ENCODE data around the gene BBC3. TPM values are rescaled to one million over a fixed set of nuclear protein-coding genes. Genes with fewer than 3 reads are reported as not detected.

Gene BBC3
- total RNA-seq, 1 donor from 2014 or later, result 18.6 TPM

DNA sequence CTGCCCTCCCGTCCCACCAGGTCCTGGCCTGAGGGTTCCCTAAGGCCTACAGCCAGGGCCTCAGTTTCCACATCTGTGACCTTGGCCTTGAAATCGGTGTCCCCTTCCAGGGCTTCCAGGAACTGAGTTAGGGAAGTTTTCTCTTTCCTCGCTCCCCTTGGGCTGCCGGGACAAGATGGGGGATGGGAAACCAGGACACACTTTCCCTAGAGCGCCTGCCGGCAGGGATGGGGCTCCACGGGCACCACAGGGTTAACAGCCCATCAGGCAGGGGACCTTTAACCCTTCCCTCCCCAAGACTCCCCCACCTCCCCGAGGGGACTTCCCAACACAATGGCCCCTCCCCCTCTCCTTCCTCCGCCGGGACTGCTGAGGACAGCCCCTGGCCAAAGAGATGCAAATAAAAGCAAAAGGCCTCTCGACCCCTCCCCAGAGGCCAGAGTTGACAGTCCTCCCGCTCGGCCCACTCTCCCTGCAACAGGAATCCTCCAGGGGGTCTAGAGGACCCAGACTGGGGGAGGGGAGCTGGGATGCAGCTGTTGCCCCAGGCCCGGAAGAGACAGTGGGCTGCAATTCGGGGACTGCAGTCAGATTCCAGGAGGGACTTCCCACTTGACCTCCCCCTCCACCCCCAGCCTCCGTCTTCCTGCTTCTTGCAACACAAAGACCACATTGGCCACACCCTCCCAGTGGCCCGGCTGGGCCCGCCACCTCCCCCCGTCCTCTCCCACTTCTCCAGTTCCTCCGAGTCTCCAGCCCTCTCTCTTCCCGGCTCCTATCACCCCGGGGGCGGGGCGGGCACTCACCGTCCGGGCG, 3.4 kb downstream of the BBC3 start:
- H3K27me3 Mint-ChIP-seq (ENCODE audit: unreplicated experiment), result peaks cover 17% of the 10 kb centered on the region
- DNase-seq (ENCODE audit: low spot score), result peak; percentile 86
- H3K4me1 Mint-ChIP-seq (ENCODE audit: unreplicated experiment), result peaks cover 15% of the 10 kb centered on the region
- no peaks in the 10 kb centered on the region for H3K9me3 Mint-ChIP-seq (ENCODE audit: unreplicated experiment)
- peak overlapping the region; percentile 87 for H3K4me3 Mint-ChIP-seq (ENCODE audit: unreplicated experiment)
- H3K36me3 Mint-ChIP-seq (ENCODE audit: low read depth, unreplicated experiment), result peaks cover 8% of the 10 kb centered on the region
- H3K27ac Mint-ChIP-seq (ENCODE audit: unreplicated experiment), result peak overlapping the region; percentile 77
- TF ChIP-seq, protein P1, sequence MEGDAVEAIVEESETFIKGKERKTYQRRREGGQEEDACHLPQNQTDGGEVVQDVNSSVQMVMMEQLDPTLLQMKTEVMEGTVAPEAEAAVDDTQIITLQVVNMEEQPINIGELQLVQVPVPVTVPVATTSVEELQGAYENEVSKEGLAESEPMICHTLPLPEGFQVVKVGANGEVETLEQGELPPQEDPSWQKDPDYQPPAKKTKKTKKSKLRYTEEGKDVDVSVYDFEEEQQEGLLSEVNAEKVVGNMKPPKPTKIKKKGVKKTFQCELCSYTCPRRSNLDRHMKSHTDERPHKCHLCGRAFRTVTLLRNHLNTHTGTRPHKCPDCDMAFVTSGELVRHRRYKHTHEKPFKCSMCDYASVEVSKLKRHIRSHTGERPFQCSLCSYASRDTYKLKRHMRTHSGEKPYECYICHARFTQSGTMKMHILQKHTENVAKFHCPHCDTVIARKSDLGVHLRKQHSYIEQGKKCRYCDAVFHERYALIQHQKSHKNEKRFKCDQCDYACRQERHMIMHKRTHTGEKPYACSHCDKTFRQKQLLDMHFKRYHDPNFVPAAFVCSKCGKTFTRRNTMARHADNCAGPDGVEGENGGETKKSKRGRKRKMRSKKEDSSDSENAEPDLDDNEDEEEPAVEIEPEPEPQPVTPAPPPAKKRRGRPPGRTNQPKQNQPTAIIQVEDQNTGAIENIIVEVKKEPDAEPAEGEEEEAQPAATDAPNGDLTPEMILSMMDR (IDR thresholded peaks at IDR 0.05; ENCODE audit: unreplicated experiment), result no peak

DNA sequence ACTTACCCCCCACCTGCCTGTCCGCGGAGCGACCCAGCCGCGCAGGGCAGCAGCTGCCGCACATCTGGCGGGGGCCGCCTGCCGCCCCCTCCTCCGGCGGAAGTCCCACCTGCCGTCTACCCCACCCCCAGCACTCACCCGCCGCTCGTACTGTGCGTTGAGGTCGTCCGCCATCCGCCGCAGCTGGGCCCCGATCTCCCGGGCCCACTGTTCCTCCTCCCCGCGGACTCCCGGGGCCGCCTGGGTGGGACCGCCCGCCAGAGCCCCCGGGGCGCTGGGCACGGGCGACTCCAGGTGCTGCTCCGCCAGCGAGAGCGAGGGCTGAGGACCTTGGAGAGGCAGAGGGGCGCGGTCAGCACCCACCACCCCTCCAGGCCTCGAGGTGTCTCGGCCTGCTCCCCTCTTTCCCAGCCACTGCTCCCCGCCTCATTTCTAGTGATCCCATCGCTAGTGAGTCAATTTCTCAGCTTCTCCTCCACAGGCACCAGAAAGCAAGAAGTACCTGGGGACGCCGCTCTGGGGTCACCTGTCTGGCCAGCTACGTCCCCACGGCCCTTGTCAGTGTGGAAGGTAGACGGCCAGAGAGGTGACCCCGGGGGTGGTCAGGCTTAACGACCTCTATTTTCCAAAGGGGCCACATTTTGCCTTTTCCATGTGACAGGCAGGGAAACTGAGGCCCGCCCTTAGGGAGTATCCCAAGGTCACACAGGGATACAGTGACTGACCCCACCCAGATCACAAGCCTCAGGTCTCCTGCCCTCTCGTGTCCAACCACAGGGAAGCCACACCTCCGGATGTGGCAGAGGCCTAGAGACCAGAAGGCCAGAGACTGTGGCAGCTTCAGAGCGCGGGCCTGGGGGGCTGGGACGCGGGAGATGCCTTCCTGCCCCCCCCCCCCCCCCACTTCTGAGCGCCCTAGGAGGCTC, 4.3 kb downstream of the BBC3 start:
- H3K4me3 Mint-ChIP-seq (ENCODE audit: unreplicated experiment), result peak overlapping the region; percentile 42
- TF ChIP-seq, protein P1 (IDR thresholded peaks at IDR 0.05; ENCODE audit: unreplicated experiment), result no peak
- H3K27ac Mint-ChIP-seq (ENCODE audit: unreplicated experiment), result peak overlapping the region; percentile 90

DNA sequence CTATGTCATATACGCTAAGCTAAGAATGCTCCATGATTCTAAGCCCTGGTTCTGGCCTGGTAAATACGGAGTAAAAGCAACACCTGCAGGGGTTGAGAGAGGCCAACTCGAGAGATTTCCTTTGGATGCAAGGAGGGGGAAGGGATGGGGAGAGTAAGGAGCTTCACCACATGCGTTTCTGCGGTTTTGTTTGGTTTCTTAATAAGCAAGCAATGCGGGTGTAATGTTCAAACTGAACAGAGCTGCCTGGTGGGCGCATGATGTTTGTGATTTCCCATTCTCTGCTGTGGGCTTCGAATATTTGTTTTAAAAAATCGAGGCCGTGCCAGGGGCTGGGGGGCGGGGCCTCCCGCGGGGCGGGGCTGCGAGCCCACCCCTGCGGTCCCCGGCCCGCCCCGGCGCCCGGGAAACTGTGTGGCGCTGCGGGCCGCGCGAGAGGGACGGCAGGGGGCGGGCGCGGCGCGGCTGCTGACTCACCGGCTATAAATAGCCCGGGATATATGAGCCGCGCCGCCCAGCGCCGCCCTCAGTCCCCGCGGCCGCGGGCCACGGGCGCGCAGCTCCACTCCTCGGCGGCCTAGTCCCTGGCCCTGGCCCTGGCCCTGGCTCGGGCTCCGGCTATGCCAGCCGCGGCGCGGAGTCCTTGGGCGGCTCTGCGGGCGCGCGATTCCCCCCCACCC, 5.1 kb downstream of the BBC3 start:
- H3K27me3 Mint-ChIP-seq (ENCODE audit: unreplicated experiment), result peaks cover 7% of the 10 kb centered on the region
- TF ChIP-seq, protein P1 (IDR thresholded peaks at IDR 0.05; ENCODE audit: unreplicated experiment), result peak; percentile 48
- peak overlapping the region; percentile 87 for H3K27ac Mint-ChIP-seq (ENCODE audit: unreplicated experiment)
- H3K9me3 Mint-ChIP-seq (ENCODE audit: unreplicated experiment), result no peaks in the 10 kb centered on the region
- peak overlapping the region; percentile 79 for H3K4me3 Mint-ChIP-seq (ENCODE audit: unreplicated experiment)
- peaks cover 4% of the 10 kb centered on the region for H3K4me1 Mint-ChIP-seq (ENCODE audit: unreplicated experiment)
- H3K36me3 Mint-ChIP-seq (ENCODE audit: low read depth, unreplicated experiment), result peaks cover 5% of the 10 kb centered on the region
- DNase-seq (ENCODE audit: low spot score), result peak; percentile 89

More for the DNA sequence above, 4.3 kb downstream of the BBC3 start:
- Mint-ChIP-seq H3K9me3 (ENCODE audit: unreplicated experiment) (no peaks in the 10 kb centered on the region), H3K36me3 (ENCODE audit: low read depth, unreplicated experiment) (peaks cover 5% of the 10 kb centered on the region), H3K27me3 (ENCODE audit: unreplicated experiment) (peaks cover 12% of the 10 kb centered on the region), H3K4me1 (ENCODE audit: unreplicated experiment) (peaks cover 8% of the 10 kb centered on the region)
- DNase-seq (ENCODE audit: low spot score), result peak; percentile 53

DNA sequence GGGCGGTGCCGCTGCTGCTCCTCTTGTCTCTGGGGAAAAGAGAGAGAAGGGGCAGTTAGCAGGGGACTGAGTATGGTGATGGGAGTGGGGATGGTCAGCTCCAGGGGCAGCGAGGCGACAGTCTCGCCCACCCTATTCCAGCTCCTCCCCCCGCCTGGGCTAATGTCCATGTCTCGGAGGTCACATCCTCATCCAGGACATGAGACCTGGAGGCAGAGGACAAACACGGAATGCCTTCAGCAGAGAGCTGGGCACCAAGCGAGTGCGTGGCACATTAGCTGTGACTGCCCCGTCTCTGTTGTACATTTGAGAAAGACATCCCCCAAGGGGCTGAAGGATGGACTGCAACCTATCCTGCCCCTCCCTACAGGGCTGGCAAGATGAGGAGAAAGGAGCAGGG, 9.1 kb downstream of the BBC3 start:
- peaks cover 7% of the 10 kb centered on the region for H3K27me3 Mint-ChIP-seq (ENCODE audit: unreplicated experiment)
- H3K27ac Mint-ChIP-seq (ENCODE audit: unreplicated experiment), result peak overlapping the region; percentile 61
- no peaks in the 10 kb centered on the region for H3K9me3 Mint-ChIP-seq (ENCODE audit: unreplicated experiment)
- TF ChIP-seq, protein P1 (IDR thresholded peaks at IDR 0.05; ENCODE audit: unreplicated experiment), result no peak
- H3K4me3 Mint-ChIP-seq (ENCODE audit: unreplicated experiment), result no peak overlapping the region
- peaks cover 4% of the 10 kb centered on the region for H3K4me1 Mint-ChIP-seq (ENCODE audit: unreplicated experiment)
- H3K36me3 Mint-ChIP-seq (ENCODE audit: low read depth, unreplicated experiment), result peaks cover 5% of the 10 kb centered on the region
- DNase-seq (ENCODE audit: low spot score), result no peak

Data from endothelial cell (in vitro differentiated cells).